Glutamatergic neuron (in vitro differentiated cells): ENCODE results near the gene NFKBIE. TPM values are rescaled to one million over a fixed set of nuclear protein-coding genes. Genes with fewer than 3 reads are reported as not detected.

ENCODE experiments used
- DNase-seq: peaks from one replicate; pipeline ENCODE4 v3.0.0; 2022
- H3K27ac Mint-ChIP-seq: one replicate; pipeline ENCODE4 v1.8.0; 2020; ENCODE audit warnings: mild to moderate bottlenecking, mixed read lengths, inconsistent platforms; ENCODE audit not compliant: unreplicated experiment
- H3K27me3 Mint-ChIP-seq: one replicate; pipeline ENCODE4 v1.8.0; 2020; ENCODE audit warnings: mild to moderate bottlenecking, moderate library complexity, mixed read lengths, inconsistent platforms; ENCODE audit not compliant: unreplicated experiment
- H3K36me3 Mint-ChIP-seq: one replicate; pipeline ENCODE4 v1.8.0; 2020; ENCODE audit warnings: mild to moderate bottlenecking, mixed read lengths, inconsistent platforms; ENCODE audit not compliant: unreplicated experiment
- H3K4me1 Mint-ChIP-seq: one replicate; pipeline ENCODE4 v1.8.0; 2020; ENCODE audit warnings: mild to moderate bottlenecking, low read depth, mixed read lengths, inconsistent platforms; ENCODE audit not compliant: unreplicated experiment
- H3K4me3 Mint-ChIP-seq: one replicate; pipeline ENCODE4 v1.8.0; 2020; ENCODE audit warnings: mild to moderate bottlenecking, mixed read lengths, inconsistent platforms; ENCODE audit not compliant: unreplicated experiment
- H3K9me3 Mint-ChIP-seq: one replicate; pipeline ENCODE4 v1.8.0; 2020; ENCODE audit warnings: mild to moderate bottlenecking, moderate library complexity, mixed read lengths, inconsistent platforms; ENCODE audit not compliant: unreplicated experiment
- CTCF ChIP-seq: fragments of 200-600 bp; sonication (generic); IDR thresholded peaks from one replicate; pipeline ENCODE4 v1.5.0; 2021; ENCODE audit not compliant: partially characterized antibody, unreplicated experiment
- total RNA-seq: library from RNA; stranded (reverse); fragmentation: NEBNext Ultra II Directional; extraction: Animal tissue kit (Norgen Biotek cat#: 25700); gene quantifications from one replicate; pipeline ENCODE4 v1.2.1, GENCODE V29; 2021; ENCODE audit not compliant: unreplicated experiment

Gene NFKBIE
- total RNA-seq, 1 donor from 2014 or later, result 15.3 TPM

GRCh38 chr6:44291841-44292240 lies 26.5 kb upstream of the NFKBIE start:
- Mint-ChIP-seq H3K9me3 (peaks cover 10% of the 10 kb centered on the region), H3K27me3 (peaks cover 19% of the 10 kb centered on the region), H3K4me3 (no peak overlapping the region), H3K36me3 (peaks cover 4% of the 10 kb centered on the region), H3K4me1 (peaks cover 4% of the 10 kb centered on the region), H3K27ac (no peak overlapping the region)
- TF ChIP-seq CTCF, result no peak
- DNase-seq, result no peak

GRCh38 chr6:44289726-44290260 lies 24.4 kb upstream of the NFKBIE start:
- H3K9me3 Mint-ChIP-seq, result peaks cover 10% of the 10 kb centered on the region
- no peak for TF ChIP-seq CTCF
- peaks cover 6% of the 10 kb centered on the region for H3K4me1 Mint-ChIP-seq
- H3K27ac Mint-ChIP-seq, result no peak overlapping the region
- H3K27me3 Mint-ChIP-seq, result peaks cover 14% of the 10 kb centered on the region
- peak overlapping the region; percentile 46 for H3K4me3 Mint-ChIP-seq
- no peak for DNase-seq
- H3K36me3 Mint-ChIP-seq, result peaks cover 4% of the 10 kb centered on the region

- Mint-ChIP-seq H3K27ac (peak overlapping the region; percentile 5), H3K36me3 (peaks cover 10% of the 10 kb centered on the region), H3K4me1 (peaks cover 12% of the 10 kb centered on the region), H3K9me3 (peaks cover 11% of the 10 kb centered on the region), H3K4me3 (no peak overlapping the region), H3K27me3 (peaks cover 18% of the 10 kb centered on the region)
- TF ChIP-seq CTCF, result no peak
- DNase-seq, result no peak
Measured at GRCh38 chr6:44286747-44287146, 21.4 kb upstream of the NFKBIE start.

- no peak for DNase-seq
- peaks cover 18% of the 10 kb centered on the region for H3K27me3 Mint-ChIP-seq
- no peak overlapping the region for H3K4me3 Mint-ChIP-seq
- peaks cover 10% of the 10 kb centered on the region for H3K36me3 Mint-ChIP-seq
- H3K4me1 Mint-ChIP-seq, result peaks cover 12% of the 10 kb centered on the region
- H3K27ac Mint-ChIP-seq, result no peak overlapping the region
- TF ChIP-seq CTCF, result no peak
- H3K9me3 Mint-ChIP-seq, result peaks cover 11% of the 10 kb centered on the region
Measured at GRCh38 chr6:44286285-44286565, 20.9 kb upstream of the NFKBIE start.

- Mint-ChIP-seq H3K4me1 (peaks cover 12% of the 10 kb centered on the region), H3K4me3 (no peak overlapping the region), H3K9me3 (peaks cover 11% of the 10 kb centered on the region), H3K36me3 (peaks cover 10% of the 10 kb centered on the region), H3K27ac (no peak overlapping the region), H3K27me3 (peaks cover 18% of the 10 kb centered on the region)
- no peak for DNase-seq
- no peak for TF ChIP-seq CTCF
Measured at GRCh38 chr6:44285552-44286284, 20.4 kb upstream of the NFKBIE start.
